HTERT RPE-1 (cell line): ENCODE results near the gene SSH3.

Source experiments
- in situ Hi-C: fragments of 300-500 bp; cut with MboI; formaldehyde crosslinking; loops from 4 replicates; pipeline ENCODE4 v1.14.3; 2020; ENCODE audit warnings: low sequenced_read_pairs

Gene SSH3

DNA sequence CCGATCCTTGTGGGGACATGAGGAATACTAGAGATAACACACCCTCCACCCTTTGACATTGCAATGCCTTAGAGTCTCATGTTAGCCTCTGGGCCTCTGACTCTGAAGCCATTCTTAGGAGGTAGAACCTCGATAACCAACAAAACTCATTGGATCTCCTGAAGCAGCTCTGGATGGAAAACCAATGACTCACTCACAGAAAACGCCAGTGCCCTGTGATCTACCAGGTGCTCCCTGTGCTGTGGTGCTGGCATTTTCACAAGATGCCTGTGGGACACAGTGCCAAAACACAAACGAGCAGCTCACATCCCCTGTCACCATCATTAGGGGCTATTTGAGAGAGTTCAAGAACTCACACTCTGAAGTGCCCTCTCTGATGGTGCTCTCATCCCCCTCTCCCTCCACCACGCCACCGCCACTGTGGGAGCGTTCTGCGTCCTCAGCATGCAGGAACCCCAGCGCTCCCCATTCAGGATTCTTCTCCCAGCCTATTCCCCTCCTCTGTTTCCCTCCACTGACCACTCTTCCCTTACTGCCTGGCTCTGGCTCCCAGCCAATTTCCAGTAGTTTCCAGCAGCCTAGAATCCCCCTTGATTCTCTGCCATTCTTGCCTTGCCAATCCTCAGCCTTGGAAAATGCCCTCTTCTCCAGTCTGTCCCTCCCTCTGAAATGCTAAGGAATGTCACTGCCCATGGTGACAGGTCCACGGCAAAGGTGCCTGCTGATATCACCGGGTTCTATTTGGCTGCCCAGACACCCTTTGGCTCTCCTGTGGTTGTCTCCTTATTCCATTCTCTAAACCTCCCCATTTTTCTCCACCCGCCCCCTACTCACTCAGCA, 54.7 kb downstream of the SSH3 start:
- in situ Hi-C loops: no loop called here
